GM19239 (cell line): ENCODE results near the gene C9orf50.

Experiments used
- DNase-seq: peaks from one replicate; pipeline ENCODE4 v3.0.0; 2011; ENCODE audit warnings: low spot score; ENCODE audit not compliant: insufficient read length
- FAIRE-seq: peaks from 2 replicates; lab custom pipeline; 2011; peaks lifted over from hg19 to GRCh38; lab: Jason Lieb, UNC

C9orf50 gene

GRCh38 chr9:129614932-129615331 is 6.0 kb downstream of the C9orf50 start:
- DNase-seq (no peak), FAIRE-seq (no peak)

- no peak for DNase-seq
- FAIRE-seq = no peak
Observed at GRCh38 chr9:129613520-129614175, 7.3 kb downstream of the C9orf50 start.

GRCh38 chr9:129612815-129613519 is 7.9 kb downstream of the C9orf50 start:
- FAIRE-seq (no peak), DNase-seq (no peak)

- no peak for FAIRE-seq
Observed at GRCh38 chr9:129612123-129612522, 8.8 kb downstream of the C9orf50 start.

GRCh38 chr9:129611307-129611800 is 9.5 kb downstream of the C9orf50 start:
- DNase-seq (no peak), FAIRE-seq (no peak)

More at GRCh38 chr9:129612123-129612522, 8.8 kb downstream of the C9orf50 start:
- no peak for DNase-seq

GRCh38 chr9:129610473-129611306 is 10.2 kb downstream of the C9orf50 start:
- DNase-seq = peak; percentile 86
- no peak for FAIRE-seq

GRCh38 chr9:129610213-129610472 is 10.8 kb downstream of the C9orf50 start:
- DNase-seq (no peak), FAIRE-seq (no peak)

GRCh38 chr9:129609486-129610212 is 11.3 kb downstream of the C9orf50 start:
- no peak for FAIRE-seq
- DNase-seq = peak; percentile 73

GRCh38 chr9:129608561-129609481 is 12.1 kb downstream of the C9orf50 start:
- DNase-seq = no peak
- no peak for FAIRE-seq

GRCh38 chr9:129607027-129607387 is 13.9 kb downstream of the C9orf50 start:
- no peak for FAIRE-seq
- no peak for DNase-seq

- DNase-seq = no peak
- no peak for FAIRE-seq
Observed at GRCh38 chr9:129606161-129607026, 14.5 kb downstream of the C9orf50 start.

- FAIRE-seq (no peak), DNase-seq (no peak)
Observed at GRCh38 chr9:129604766-129605163, 16.1 kb downstream of the C9orf50 start.

GRCh38 chr9:129604056-129604765 is 16.7 kb downstream of the C9orf50 start:
- DNase-seq = no peak
- FAIRE-seq = no peak

- no peak for DNase-seq
- no peak for FAIRE-seq
Observed at GRCh38 chr9:129602598-129603415, 18.1 kb downstream of the C9orf50 start.

- no peak for FAIRE-seq
Observed at GRCh38 chr9:129601082-129601674, 19.7 kb downstream of the C9orf50 start.

GRCh38 chr9:129598089-129598596 is 22.8 kb downstream of the C9orf50 start:
- FAIRE-seq = no peak
- DNase-seq = no peak

More at GRCh38 chr9:129601082-129601674, 19.7 kb downstream of the C9orf50 start:
- DNase-seq = no peak
